HG03097 (cell line): ENCODE measurements around the gene KDM8.
"Not testable (repeated sequence)": the region's sequence is repeated elsewhere in the genome, so short reads cannot be mapped to it uniquely, and the experiment has no call there.

Source experiments
- ATAC-seq: cut with Tn5 transposase; IDR thresholded peaks from one replicate; pipeline ENCODE4 v1.9.1; 2021; ENCODE audit not compliant: unreplicated experiment, low FRiP score

KDM8 gene

GRCh38 chr16:27240948-27241531 lies 37.7 kb downstream of the KDM8 start:
- no peak for ATAC-seq

- ATAC-seq, result no peak
These were observed 38.3 kb downstream of the KDM8 start for GRCh38 chr16:27241658-27242057.

- ATAC-seq, result no peak
These were observed 39.1 kb downstream of the KDM8 start for GRCh38 chr16:27242398-27242797.

GRCh38 chr16:27242868-27243590 lies 39.7 kb downstream of the KDM8 start:
- peak; percentile 55 for ATAC-seq

- ATAC-seq, result no peak
These were observed 40.5 kb downstream of the KDM8 start for GRCh38 chr16:27243725-27244362.

- ATAC-seq, result no peak
These were observed 41.0 kb downstream of the KDM8 start for GRCh38 chr16:27244363-27244755.

- no peak for ATAC-seq
These were observed 42.2 kb downstream of the KDM8 start for GRCh38 chr16:27245276-27246172.

GRCh38 chr16:27246439-27246838 lies 43.1 kb downstream of the KDM8 start:
- no peak for ATAC-seq

GRCh38 chr16:27247076-27247475 lies 43.8 kb downstream of the KDM8 start:
- not testable (repeated sequence) for ATAC-seq

GRCh38 chr16:27248036-27248435 lies 44.7 kb downstream of the KDM8 start:
- ATAC-seq, result no peak

- not testable (repeated sequence) for ATAC-seq
These were observed 45.6 kb downstream of the KDM8 start for GRCh38 chr16:27248886-27249285.

GRCh38 chr16:27251541-27252205 lies 48.3 kb downstream of the KDM8 start:
- no peak for ATAC-seq

GRCh38 chr16:27252206-27252585 lies 48.9 kb downstream of the KDM8 start:
- no peak for ATAC-seq

- ATAC-seq, result no peak
These were observed 50.2 kb downstream of the KDM8 start for GRCh38 chr16:27253526-27253930.

- ATAC-seq, result peak; percentile 60
These were observed 51.0 kb downstream of the KDM8 start for GRCh38 chr16:27254262-27254811.

GRCh38 chr16:27256861-27257260 lies 53.5 kb downstream of the KDM8 start:
- ATAC-seq, result no peak

- no peak for ATAC-seq
These were observed 53.9 kb downstream of the KDM8 start for GRCh38 chr16:27257271-27257670.

- no peak for ATAC-seq
These were observed 55.0 kb downstream of the KDM8 start for GRCh38 chr16:27258241-27258734.

GRCh38 chr16:27259710-27260109 lies 56.4 kb downstream of the KDM8 start:
- ATAC-seq, result no peak

GRCh38 chr16:27262904-27263423 lies 59.6 kb downstream of the KDM8 start:
- ATAC-seq, result not testable (repeated sequence)
